IMR-90 (cell line): Measurements from ENCODE around the gene DNMT3A. TPM values are rescaled to one million over a fixed set of nuclear protein-coding genes. Genes with fewer than 3 reads are reported as not detected.

Source experiments
- ATAC-seq: fragments of 200-7000 bp; cut with Tn5 transposase; 2 replicates; pipeline ENCODE4 v1.9.1; 2020; ENCODE audit warnings: low read depth, mild to moderate bottlenecking, moderate library complexity
- BruUV-seq: library from RNA; stranded (reverse); fragments of 400-500 nt; replicated peaks from 2 replicates; lab custom pipeline; 2021; lab: Mats Ljungman, UMichigan
- CTCF ChIA-PET: fragments of 300-600 bp; formaldehyde crosslinking; extraction: SDS; loops from one replicate; lab custom pipeline; 2021; ENCODE audit warnings: antibody characterized with exemption; lab: Yijun Ruan, JAX
- POLR2A ChIA-PET: fragments of 300-600 bp; sonication (Branson Sonifier 250); formaldehyde crosslinking; loops from one replicate; lab custom pipeline; 2022; ENCODE audit warnings: antibody characterized with exemption; ENCODE audit not compliant: unreplicated experiment; lab: Charles Lee
- DNase-seq: peaks from one replicate; pipeline ENCODE4 v3.0.0; 2013
- H2AFZ ChIP-seq: replicated peaks from 2 replicates; pipeline ENCODE3; 2013; ENCODE audit warnings: low read length, mild to moderate bottlenecking; ENCODE audit not compliant: poor library complexity
- H2AK5ac ChIP-seq: 2 replicates; pipeline ENCODE4 v1.6.1; 2013; ENCODE audit warnings: low read depth, low read length, inconsistent platforms
- H2AK9ac ChIP-seq: replicated peaks from 2 replicates; pipeline ENCODE3; 2013; ENCODE audit warnings: mild to moderate bottlenecking, low read depth, low read length, moderate library complexity; ENCODE audit not compliant: poor library complexity
- H2BK120ac ChIP-seq: 2 replicates; pipeline ENCODE4 v1.6.1; 2013; ENCODE audit warnings: low read depth, low read length, inconsistent platforms
- H2BK15ac ChIP-seq: 3 replicates; pipeline ENCODE4 v1.6.1; 2013; ENCODE audit warnings: low read depth, low read length, inconsistent platforms
- H2BK20ac ChIP-seq: 2 replicates; pipeline ENCODE4 v1.6.1; 2013; ENCODE audit warnings: low read depth, mild to moderate bottlenecking, inconsistent platforms, low read length, moderate library complexity
- H2BK5ac ChIP-seq: 2 replicates; pipeline ENCODE4 v1.6.1; 2013; ENCODE audit warnings: mild to moderate bottlenecking, low read depth, low read length, inconsistent platforms; ENCODE audit not compliant: poor library complexity, severe bottlenecking
- H3K14ac ChIP-seq: replicated peaks from 2 replicates; pipeline ENCODE4 v1.6.1; 2013; ENCODE audit warnings: low read depth, low read length, inconsistent platforms
- H3K18ac ChIP-seq: 2 replicates; pipeline ENCODE4 v1.6.1; 2013; ENCODE audit warnings: low read depth, low read length, control low read depth
- H3K23ac ChIP-seq: 2 replicates; pipeline ENCODE4 v1.6.1; 2013; ENCODE audit warnings: low read depth, low read length, inconsistent platforms
- H3K27ac ChIP-seq: 2 replicates; pipeline ENCODE4 v1.5.1; 2013; ENCODE audit warnings: mild to moderate bottlenecking, control low read depth, low read length; ENCODE audit not compliant: insufficient read depth
- H3K27me3 ChIP-seq: 2 replicates; pipeline ENCODE4 v1.6.1; 2013; ENCODE audit warnings: low read length; ENCODE audit not compliant: control insufficient read depth, insufficient read depth
- H3K36me3 ChIP-seq: 2 replicates; pipeline ENCODE4 v1.6.1; 2013; ENCODE audit warnings: low read length, mixed read lengths; ENCODE audit not compliant: control insufficient read depth, insufficient read depth
- H3K4ac ChIP-seq: 2 replicates; pipeline ENCODE4 v1.6.1; 2013; ENCODE audit warnings: low read depth, low read length, inconsistent platforms
- H3K4me1 ChIP-seq: 2 replicates; pipeline ENCODE4 v1.6.1; 2013; ENCODE audit warnings: low read length, mixed read lengths; ENCODE audit not compliant: control insufficient read depth, insufficient read depth
- H3K4me2 ChIP-seq: 2 replicates; pipeline ENCODE4 v1.6.1; 2013; ENCODE audit warnings: low read depth, mild to moderate bottlenecking, control low read depth, low read length, moderate library complexity
- H3K4me3 ChIP-seq: 2 replicates; pipeline ENCODE4 v1.5.1; 2013; ENCODE audit warnings: low read depth, mild to moderate bottlenecking, control low read depth, low read length, moderate library complexity; ENCODE audit not compliant: insufficient read depth
- H3K56ac ChIP-seq: 2 replicates; pipeline ENCODE4 v1.6.1; 2013; ENCODE audit warnings: low read length, inconsistent platforms; ENCODE audit not compliant: insufficient read depth; ENCODE audit errors: extremely low read depth
- H3K79me1 ChIP-seq, 2 experiments: 2 replicates each; pipeline ENCODE4 v1.6.1; 2013; ENCODE audit warnings: low read length in 2 of 2, inconsistent platforms in 1 of 2, low read depth in 1 of 2
- H3K9ac ChIP-seq: 2 replicates; pipeline ENCODE4 v1.6.1; 2013; ENCODE audit warnings: low read depth, low read length, control low read depth
- H3K9me1 ChIP-seq: 2 replicates; pipeline ENCODE4 v1.6.1; 2013; ENCODE audit warnings: low read length, inconsistent platforms; ENCODE audit not compliant: insufficient read depth
- H3K9me3 ChIP-seq: 2 replicates; pipeline ENCODE4 v1.6.1; 2013; ENCODE audit warnings: low read length; ENCODE audit not compliant: control insufficient read depth, insufficient read depth
- H4K20me1 ChIP-seq: 2 replicates; pipeline ENCODE4 v1.6.1; 2013; ENCODE audit warnings: low read length, inconsistent platforms; ENCODE audit not compliant: insufficient read depth
- H4K5ac ChIP-seq: 2 replicates; pipeline ENCODE4 v1.6.1; 2013; ENCODE audit warnings: mild to moderate bottlenecking, low read depth, low read length, control low read depth
- H4K8ac ChIP-seq, 2 experiments: 2 replicates each; pipeline ENCODE4 v1.6.1; 2013; ENCODE audit warnings: low read depth in 2 of 2, low read length in 2 of 2, control low read depth in 1 of 2, inconsistent platforms in 1 of 2
- H4K91ac ChIP-seq: 2 replicates; pipeline ENCODE4 v1.6.1; 2013; ENCODE audit warnings: low read depth, low read length, inconsistent platforms; ENCODE audit not compliant: insufficient read depth
- BHLHE40 ChIP-seq: fragments of 150-350 bp; IDR thresholded peaks from 2 replicates; pipeline ENCODE4 v1.6.1; 2016; ENCODE audit warnings: mild to moderate bottlenecking, low read depth, low read length
- ELK1 ChIP-seq: fragments of 150-350 bp; IDR thresholded peaks from 2 replicates; pipeline ENCODE4 v1.6.1; 2016; ENCODE audit warnings: low read depth, mild to moderate bottlenecking, low read length, moderate library complexity, borderline replicate concordance
- POLR2A ChIP-seq: IDR thresholded peaks from 2 replicates; pipeline ENCODE4 v1.6.1; 2012; ENCODE audit warnings: mild to moderate bottlenecking, low read depth, low read length
- RAD21 ChIP-seq: IDR thresholded peaks from 2 replicates; pipeline ENCODE4 v1.6.1; 2012; ENCODE audit warnings: low read length, improper control_type of control experiment
- SMC3 ChIP-seq: fragments of 150-350 bp; IDR thresholded peaks from 2 replicates; pipeline ENCODE4 v1.6.1; 2016; ENCODE audit warnings: low read depth, mild to moderate bottlenecking, antibody characterized with exemption, low read length, moderate library complexity
- USF2 ChIP-seq: fragments of 150-350 bp; IDR thresholded peaks from 2 replicates; pipeline ENCODE4 v1.6.1; 2017; ENCODE audit warnings: mild to moderate bottlenecking, antibody characterized with exemption, low read length, low read depth
- WGBS, 2 experiments: methylation state at CpG; one replicate each; pipeline versions ENCODE4 v1.1.5 to v1.1.7; 2013; ENCODE audit warnings: missing lambda C conversion rate in 2 of 2; ENCODE audit not compliant: insufficient read length in 1 of 2; ENCODE audit errors: extremely low coverage in 2 of 2; 5-methylcytosine and 5-hydroxymethylcytosine counted together
- dilution Hi-C: fragments of 300-500 bp; cut with HindIII; formaldehyde crosslinking; loops from one replicate; pipeline ENCODE4 v1.14.3; 2018; ENCODE audit warnings: low sequenced_read_pairs; ENCODE audit not compliant: unreplicated experiment
- in situ Hi-C: fragments of 300-500 bp; cut with MboI; formaldehyde crosslinking; loops from 3 replicates; pipeline ENCODE4 v1.14.3; 2019; ENCODE audit warnings: low sequenced_read_pairs, inconsistent platforms, mixed read lengths
- intact Hi-C: fragments of 100-400 bp; cut with micrococcal nuclease; formaldehyde crosslinking; loops from 2 replicates; pipeline ENCODE4 v1.10.0; 2022
- polyA plus RNA-seq, 3 experiments: library from polyadenylated mRNA; depleted of rRNA; stranded (reverse); fragments of >200 nt; gene quantifications; 2 replicates each; pipeline ENCODE4 v1.2.3, GENCODE V29; 2012; ENCODE audit warnings: low replicate concordance in 1 of 3
- total RNA-seq: library from RNA; depleted of rRNA; stranded (reverse); fragments of >200 nt; gene quantifications from 2 replicates; pipeline ENCODE4 v1.2.3, GENCODE V29; 2012
- TF ChIP-seq, protein P1 (sequence below): conservative IDR thresholded peaks from 2 replicates; pipeline ENCODE4 v1.5.1; 2012; ENCODE audit warnings: mild to moderate bottlenecking, low read depth, low read length, improper control_type of control experiment

Gene DNMT3A
- total and polyA plus RNA-seq, 2 of the 4 experiments (the other 2 are of a cell fraction), result 4.4 to 9.7 TPM

GRCh38 chr2:25265802-25266201, 75.9 kb downstream of the DNMT3A start:
- no TSS peak for BruUV-seq
- Histone ChIP-seq H3K23ac (no peak overlapping the region), H4K91ac (no peak overlapping the region), H2BK120ac (no peak overlapping the region), H3K18ac (no peak overlapping the region), H3K4ac (no peak overlapping the region), H4K20me1 (no peaks in the 10 kb centered on the region), H3K27ac (no peak overlapping the region), H4K8ac (no peak overlapping the region), H3K56ac (no peak overlapping the region), H4K5ac (no peak overlapping the region), H3K79me1 (no peaks in the 10 kb centered on the region), H3K9ac (no peak overlapping the region), H2AK9ac (no peak overlapping the region), H3K14ac (no peak overlapping the region), H2AFZ (no peak overlapping the region), H2BK5ac (no peak overlapping the region), H3K27me3 (no peaks in the 10 kb centered on the region), H3K36me3 (peaks cover 25% of the 10 kb centered on the region), H3K9me3 (no peaks in the 10 kb centered on the region), H3K4me1 (no peaks in the 10 kb centered on the region), H2AK5ac (no peak overlapping the region), H3K4me2 (no peak overlapping the region), H3K4me3 (no peak overlapping the region), H3K9me1 (peaks cover 11% of the 10 kb centered on the region; the same call in 1 of the 2 replicates), H2BK20ac (no peak overlapping the region), H2BK15ac (no peak overlapping the region)
- ChIA-PET CTCF (interaction anchor here (0.6 kb wide), 1 partner anchor 1217 kb away, joined by 3 read pairs; no protein-coding TSS in a partner anchor), POLR2A (no interaction called here)
- TF ChIP-seq, protein P1, sequence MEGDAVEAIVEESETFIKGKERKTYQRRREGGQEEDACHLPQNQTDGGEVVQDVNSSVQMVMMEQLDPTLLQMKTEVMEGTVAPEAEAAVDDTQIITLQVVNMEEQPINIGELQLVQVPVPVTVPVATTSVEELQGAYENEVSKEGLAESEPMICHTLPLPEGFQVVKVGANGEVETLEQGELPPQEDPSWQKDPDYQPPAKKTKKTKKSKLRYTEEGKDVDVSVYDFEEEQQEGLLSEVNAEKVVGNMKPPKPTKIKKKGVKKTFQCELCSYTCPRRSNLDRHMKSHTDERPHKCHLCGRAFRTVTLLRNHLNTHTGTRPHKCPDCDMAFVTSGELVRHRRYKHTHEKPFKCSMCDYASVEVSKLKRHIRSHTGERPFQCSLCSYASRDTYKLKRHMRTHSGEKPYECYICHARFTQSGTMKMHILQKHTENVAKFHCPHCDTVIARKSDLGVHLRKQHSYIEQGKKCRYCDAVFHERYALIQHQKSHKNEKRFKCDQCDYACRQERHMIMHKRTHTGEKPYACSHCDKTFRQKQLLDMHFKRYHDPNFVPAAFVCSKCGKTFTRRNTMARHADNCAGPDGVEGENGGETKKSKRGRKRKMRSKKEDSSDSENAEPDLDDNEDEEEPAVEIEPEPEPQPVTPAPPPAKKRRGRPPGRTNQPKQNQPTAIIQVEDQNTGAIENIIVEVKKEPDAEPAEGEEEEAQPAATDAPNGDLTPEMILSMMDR, result no peak
- no peak for TF ChIP-seq BHLHE40
- TF ChIP-seq RAD21, result no peak
- TF ChIP-seq SMC3, result no peak
- no peak for TF ChIP-seq ELK1
- TF ChIP-seq USF2, result no peak
- TF ChIP-seq POLR2A, result no peak
- DNase-seq (no peak), ATAC-seq (no peak)
- WGBS, 2 experiments, result no CpG with 5 or more reads among the region's 2 CpGs
- intact Hi-C loops (no loop called here), in situ Hi-C loops (no loop called here), dilution Hi-C loops (no loop called here)
